GM18868 (cell line): Measurements from ENCODE around the gene POTEF.
"Not testable (repeated sequence)": the region's sequence is repeated elsewhere in the genome, so short reads cannot be mapped to it uniquely, and the experiment has no call there.

Source experiments
- ATAC-seq: cut with Tn5 transposase; IDR thresholded peaks from one replicate; pipeline ENCODE4 v1.9.1; 2021; ENCODE audit warnings: mild to moderate bottlenecking, moderate library complexity; ENCODE audit not compliant: unreplicated experiment

POTEF gene

GRCh38 chr2:130153721-130154422 is 24.9 kb upstream of the POTEF start:
- ATAC-seq, result not testable (repeated sequence)

GRCh38 chr2:130152816-130153595 is 24.0 kb upstream of the POTEF start:
- ATAC-seq, result no peak

- not testable (repeated sequence) for ATAC-seq
Measured at GRCh38 chr2:130152136-130152815, 23.3 kb upstream of the POTEF start.

GRCh38 chr2:130151145-130151512 is 22.1 kb upstream of the POTEF start:
- not testable (repeated sequence) for ATAC-seq

GRCh38 chr2:130150181-130151144 is 21.4 kb upstream of the POTEF start:
- ATAC-seq, result no peak

GRCh38 chr2:130148515-130148914 is 19.5 kb upstream of the POTEF start:
- not testable (repeated sequence) for ATAC-seq

GRCh38 chr2:130145006-130145414 is 16.0 kb upstream of the POTEF start, which contains the start of gene CCDC74B:
Gene CCDC74B (minus strand): TSS chr2:130145112. CDS start chr2:130144996, 116 bp downstream.
- ATAC-seq, result peak; percentile 92

GRCh38 chr2:130143266-130144039 is 14.4 kb upstream of the POTEF start:
- peak; percentile 32 for ATAC-seq

GRCh38 chr2:130142396-130143265 is 13.6 kb upstream of the POTEF start:
- ATAC-seq, result not testable (repeated sequence)

- not testable (repeated sequence) for ATAC-seq
Measured at GRCh38 chr2:130141645-130142370, 12.8 kb upstream of the POTEF start.

GRCh38 chr2:130141002-130141401 is 12.0 kb upstream of the POTEF start:
- ATAC-seq, result not testable (repeated sequence)

- ATAC-seq, result not testable (repeated sequence)
Measured at GRCh38 chr2:130140516-130140915, 11.5 kb upstream of the POTEF start.

- ATAC-seq, result not testable (repeated sequence)
Measured at GRCh38 chr2:130139331-130140280, 10.6 kb upstream of the POTEF start.

- ATAC-seq, result not testable (repeated sequence)
Measured at GRCh38 chr2:130138841-130139251, 9.8 kb upstream of the POTEF start.

- not testable (repeated sequence) for ATAC-seq
Measured at GRCh38 chr2:130138326-130138725, 9.3 kb upstream of the POTEF start.

- not testable (repeated sequence) for ATAC-seq
Measured at GRCh38 chr2:130137118-130137517, 8.1 kb upstream of the POTEF start.

- ATAC-seq, result not testable (repeated sequence)
Measured at GRCh38 chr2:130136546-130136945, 7.5 kb upstream of the POTEF start.
